Measurements from ENCODE around the gene VAV3. TPM values are rescaled to one million over a fixed set of nuclear protein-coding genes. Genes with fewer than 3 reads are reported as not detected.
"Not testable (repeated sequence)": the region's sequence is repeated elsewhere in the genome, so short reads cannot be mapped to it uniquely, and the experiment has no call there.

Gene VAV3
- total RNA-seq, 2 donors from 2014 or later, result 73.0 to 135 TPM

DNA sequence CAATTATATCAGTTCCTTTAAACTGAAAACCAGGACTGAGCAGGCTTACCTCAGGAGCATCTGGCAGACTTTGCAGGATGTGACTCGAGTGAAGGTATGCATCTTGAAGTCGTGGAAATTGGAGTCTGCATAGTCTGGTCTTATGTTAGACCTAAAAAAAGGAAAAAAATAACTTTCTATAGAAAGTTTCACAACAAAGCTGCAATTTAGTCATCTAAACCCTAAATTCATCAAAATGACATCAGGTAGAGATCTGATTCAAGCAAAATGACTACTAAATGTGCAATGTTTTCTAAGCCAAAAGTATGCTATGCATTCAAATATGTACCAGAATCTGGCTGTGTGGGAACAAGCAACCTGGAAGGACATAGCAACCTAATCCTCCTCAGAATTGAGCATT is 260.1 kb downstream of the VAV3 start:
- TF ChIP-seq, protein P1, sequence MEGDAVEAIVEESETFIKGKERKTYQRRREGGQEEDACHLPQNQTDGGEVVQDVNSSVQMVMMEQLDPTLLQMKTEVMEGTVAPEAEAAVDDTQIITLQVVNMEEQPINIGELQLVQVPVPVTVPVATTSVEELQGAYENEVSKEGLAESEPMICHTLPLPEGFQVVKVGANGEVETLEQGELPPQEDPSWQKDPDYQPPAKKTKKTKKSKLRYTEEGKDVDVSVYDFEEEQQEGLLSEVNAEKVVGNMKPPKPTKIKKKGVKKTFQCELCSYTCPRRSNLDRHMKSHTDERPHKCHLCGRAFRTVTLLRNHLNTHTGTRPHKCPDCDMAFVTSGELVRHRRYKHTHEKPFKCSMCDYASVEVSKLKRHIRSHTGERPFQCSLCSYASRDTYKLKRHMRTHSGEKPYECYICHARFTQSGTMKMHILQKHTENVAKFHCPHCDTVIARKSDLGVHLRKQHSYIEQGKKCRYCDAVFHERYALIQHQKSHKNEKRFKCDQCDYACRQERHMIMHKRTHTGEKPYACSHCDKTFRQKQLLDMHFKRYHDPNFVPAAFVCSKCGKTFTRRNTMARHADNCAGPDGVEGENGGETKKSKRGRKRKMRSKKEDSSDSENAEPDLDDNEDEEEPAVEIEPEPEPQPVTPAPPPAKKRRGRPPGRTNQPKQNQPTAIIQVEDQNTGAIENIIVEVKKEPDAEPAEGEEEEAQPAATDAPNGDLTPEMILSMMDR (IDR thresholded peaks at IDR 0.05), result no peak
- intact Hi-C loops (cut with DNase I), result no loop called here

DNA sequence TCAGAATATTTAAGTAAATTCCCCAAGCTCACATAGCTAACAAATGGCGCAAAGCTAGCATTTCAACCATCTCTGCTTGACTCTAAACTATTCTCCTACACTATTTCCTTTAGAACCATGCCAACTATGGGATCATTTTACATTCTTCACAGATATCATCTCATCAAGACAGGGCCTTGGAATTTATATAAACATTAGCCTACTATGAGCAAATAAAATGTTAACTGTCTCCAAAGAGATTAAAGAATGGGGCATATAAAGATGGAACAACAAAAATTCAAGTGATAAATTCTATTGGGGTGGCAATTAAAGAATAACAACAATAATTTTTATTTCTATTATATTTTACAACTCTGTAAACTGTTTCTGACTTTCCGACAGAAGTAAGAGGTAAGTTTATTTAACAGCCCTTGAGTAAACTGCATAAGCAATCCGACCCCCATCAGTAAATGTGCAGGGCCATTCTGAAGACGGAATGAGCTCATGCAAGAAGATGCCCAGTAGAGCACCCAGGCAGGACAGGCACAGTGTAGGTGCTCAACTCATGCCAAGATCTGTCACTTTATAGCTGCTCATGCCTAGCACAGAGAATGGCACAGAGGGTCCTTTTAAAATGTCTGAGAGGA is 261.9 kb downstream of the VAV3 start:
- H3K36me3 ChIP-seq, result no peaks in the 10 kb centered on the region
- H3K27me3 ChIP-seq, result no peaks in the 10 kb centered on the region
- no peaks in the 10 kb centered on the region for H3K4me1 ChIP-seq
- TF ChIP-seq, protein P1 (IDR thresholded peaks at IDR 0.05), result no peak
- no peak overlapping the region for H3K9ac ChIP-seq (ENCODE audit: low read depth in 2 of 2, low read length in 2 of 2)
- no peak for DNase-seq
- H3K9me3 ChIP-seq, result no peaks in the 10 kb centered on the region
- no peak overlapping the region for H3K27ac ChIP-seq
- intact Hi-C loops (cut with DNase I), result no loop called here
- H3K4me3 ChIP-seq, result no peak overlapping the region

More for the DNA sequence above, 260.1 kb downstream of the VAV3 start:
- H3K27me3 ChIP-seq, result no peaks in the 10 kb centered on the region
- DNase-seq, result no peak
- no peak overlapping the region for H3K27ac ChIP-seq
- H3K36me3 ChIP-seq, result no peaks in the 10 kb centered on the region
- H3K4me3 ChIP-seq, result no peak overlapping the region
- H3K9me3 ChIP-seq, result no peaks in the 10 kb centered on the region
- no peak overlapping the region for H3K9ac ChIP-seq (ENCODE audit: low read depth in 2 of 2, low read length in 2 of 2)
- H3K4me1 ChIP-seq, result no peaks in the 10 kb centered on the region

DNA sequence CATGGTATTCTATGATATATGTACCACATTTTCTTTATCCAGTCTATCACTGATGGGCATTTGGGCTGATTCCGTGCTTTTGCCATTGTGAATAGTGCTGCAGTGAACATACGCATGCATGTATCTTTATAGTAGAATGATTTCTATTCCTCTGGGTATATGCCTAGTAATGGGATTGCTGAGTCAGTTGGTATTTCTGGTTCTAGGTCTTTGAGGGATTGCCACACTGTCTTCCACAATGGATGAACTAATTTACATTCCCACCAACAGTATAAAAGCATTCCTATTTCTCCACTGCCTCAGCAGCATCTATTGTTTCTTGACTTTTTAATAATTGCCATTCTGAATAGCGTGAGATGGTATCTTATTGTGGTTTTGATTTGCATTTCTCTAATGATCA is 264.3 kb downstream of the VAV3 start:
- intact Hi-C loops (cut with DNase I); H3K4me1 ChIP-seq; H3K36me3 ChIP-seq; H3K27me3 ChIP-seq; H3K9ac ChIP-seq (ENCODE audit: low read depth in 2 of 2, low read length in 2 of 2); H3K27ac ChIP-seq; H3K4me3 ChIP-seq; H3K9me3 ChIP-seq; DNase-seq: not testable (repeated sequence)

DNA sequence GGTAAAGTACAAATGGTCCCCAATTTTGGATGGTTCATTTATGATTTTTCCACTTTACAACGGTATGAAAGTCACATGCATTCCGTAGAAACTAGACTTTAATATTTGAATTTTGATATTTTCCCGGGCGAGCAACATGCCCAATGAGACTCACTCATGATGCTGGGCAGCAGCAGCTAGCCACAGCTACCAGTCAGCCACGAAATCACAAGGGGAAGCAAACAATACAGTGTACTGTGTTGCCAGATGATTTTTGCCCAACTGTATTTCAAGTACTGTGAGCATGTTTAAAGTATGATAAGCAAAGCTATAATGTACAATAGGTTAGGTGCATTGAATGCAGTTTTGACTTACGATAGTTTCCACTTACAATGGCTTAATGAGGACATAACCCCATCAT is 266.8 kb downstream of the VAV3 start:
- Histone ChIP-seq H3K27me3 (no peaks in the 10 kb centered on the region), H3K36me3 (no peaks in the 10 kb centered on the region), H3K27ac (no peak overlapping the region), H3K9me3 (no peaks in the 10 kb centered on the region), H3K4me1 (no peaks in the 10 kb centered on the region), H3K9ac (ENCODE audit: low read depth in 2 of 2, low read length in 2 of 2) (no peak overlapping the region), H3K4me3 (no peak overlapping the region)
- TF ChIP-seq, protein P1 (IDR thresholded peaks at IDR 0.05), result no peak
- DNase-seq, result no peak
- intact Hi-C loops (cut with DNase I), result loop anchor here (10.0 kb wide), 1 partner anchor 47 kb away; no protein-coding TSS in a partner anchor

DNA sequence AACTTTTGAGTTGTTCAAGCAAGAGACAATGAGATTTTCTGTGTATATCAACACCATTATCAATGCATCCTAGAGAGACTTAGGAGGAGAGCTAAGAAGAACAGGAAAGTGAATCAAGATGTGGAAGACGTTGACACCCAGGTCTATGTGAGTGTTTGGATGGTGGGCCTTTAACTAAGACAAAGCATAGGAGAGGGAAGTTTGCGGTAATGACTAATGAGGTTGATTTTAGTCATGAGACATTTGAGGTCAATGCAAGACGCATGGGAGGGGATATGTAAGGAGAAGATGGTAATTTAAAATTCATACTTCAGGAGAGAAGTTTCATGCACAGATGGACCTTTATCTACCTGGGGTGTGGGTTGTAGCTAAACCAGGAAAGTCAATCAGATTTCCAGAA is 269.6 kb downstream of the VAV3 start:
- Histone ChIP-seq H3K4me3 (no peak overlapping the region), H3K9me3 (no peaks in the 10 kb centered on the region), H3K9ac (ENCODE audit: low read depth in 2 of 2, low read length in 2 of 2) (no peak overlapping the region), H3K36me3 (no peaks in the 10 kb centered on the region), H3K27ac (no peak overlapping the region), H3K27me3 (no peaks in the 10 kb centered on the region), H3K4me1 (no peaks in the 10 kb centered on the region)
- DNase-seq, result no peak
- intact Hi-C loops (cut with DNase I), result loop anchor here (10.0 kb wide), 1 partner anchor 49 kb away; no protein-coding TSS in a partner anchor
- TF ChIP-seq, protein P1 (IDR thresholded peaks at IDR 0.05), result no peak

DNA sequence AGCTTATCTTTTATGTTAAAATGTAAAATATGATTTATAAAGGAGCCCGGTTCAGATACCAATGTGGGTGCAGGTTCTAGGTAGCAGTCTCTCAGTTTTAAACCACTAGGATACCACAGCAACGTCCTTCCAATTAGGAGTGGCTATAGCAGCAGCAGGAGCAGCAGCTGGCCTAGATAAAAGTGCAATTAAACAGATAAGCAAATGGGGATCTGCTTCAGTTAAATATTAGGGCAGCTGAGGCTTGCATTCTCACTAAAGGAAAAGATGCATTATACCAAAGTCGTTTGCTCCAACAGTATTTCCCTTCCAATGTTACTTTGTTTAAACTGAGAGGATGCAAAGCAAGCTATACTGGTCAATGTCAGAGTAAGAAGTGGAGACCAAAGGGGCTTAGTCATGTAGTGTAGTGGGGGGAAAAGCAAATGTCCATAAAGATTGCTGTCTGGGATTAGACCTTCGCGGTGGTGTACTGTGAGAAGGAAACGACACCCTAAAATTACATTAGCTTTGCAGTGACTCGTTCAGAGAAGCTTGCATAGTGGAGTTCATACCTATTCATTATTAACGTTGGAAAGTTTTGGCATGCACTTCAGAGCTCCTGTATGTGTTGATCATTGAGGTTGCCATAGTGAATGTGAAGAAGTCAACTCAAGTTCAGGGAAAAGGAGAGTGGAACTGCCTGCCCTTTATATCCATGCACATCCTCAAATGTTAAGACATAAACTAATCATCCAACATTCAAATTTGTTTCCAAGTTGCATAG is 272.2 kb downstream of the VAV3 start:
- intact Hi-C loops (cut with DNase I), result loop anchor here (10.0 kb wide), 1 partner anchor 52 kb away; no protein-coding TSS in a partner anchor
- no peaks in the 10 kb centered on the region for H3K36me3 ChIP-seq
- no peak for DNase-seq
- no peaks in the 10 kb centered on the region for H3K9me3 ChIP-seq
- no peak overlapping the region for H3K27ac ChIP-seq
- H3K27me3 ChIP-seq, result no peaks in the 10 kb centered on the region
- H3K9ac ChIP-seq (ENCODE audit: low read depth in 2 of 2, low read length in 2 of 2), result no peak overlapping the region
- TF ChIP-seq, protein P1 (IDR thresholded peaks at IDR 0.05), result no peak
- no peak overlapping the region for H3K4me3 ChIP-seq
- no peaks in the 10 kb centered on the region for H3K4me1 ChIP-seq

Data from colonic mucosa (tissue), 4 donors.